Measurements from ENCODE around the gene PLEKHG7.
"Not testable (repeated sequence)": the region's sequence is repeated elsewhere in the genome, so short reads cannot be mapped to it uniquely, and the experiment has no call there.

Gene PLEKHG7

GRCh38 chr12:92702754-92703679 is at the start of gene PLEKHG7:
Gene PLEKHG7, plus strand, starts transcription at chr12:92702989. Its CDS starts 3,643 bp downstream, at chr12:92706632.
- no peak for TF ChIP-seq POLR2A (IDR thresholded peaks at IDR 0.05; ENCODE audit: low read depth, low read length)
- DNase-seq (ENCODE audit: insufficient read length, low spot score) = no peak
- no peak for FAIRE-seq

- not testable (repeated sequence) for DNase-seq (ENCODE audit: insufficient read length, low spot score); FAIRE-seq
These were observed 48.5 kb upstream of the PLEKHG7 start for GRCh38 chr12:92654256-92654655.

- no peak for TF ChIP-seq POLR2A (IDR thresholded peaks at IDR 0.05; ENCODE audit: low read depth, low read length)
- DNase-seq (ENCODE audit: insufficient read length, low spot score) (no peak), FAIRE-seq (no peak)
These were observed 47.9 kb upstream of the PLEKHG7 start for GRCh38 chr12:92654929-92655328.

- no peak for TF ChIP-seq POLR2A (IDR thresholded peaks at IDR 0.05; ENCODE audit: low read depth, low read length)
- FAIRE-seq (peak; percentile 15), DNase-seq (ENCODE audit: insufficient read length, low spot score) (no peak)
These were observed 45.9 kb upstream of the PLEKHG7 start for GRCh38 chr12:92656911-92657310.

GRCh38 chr12:92657770-92658169 is 45.0 kb upstream of the PLEKHG7 start:
- DNase-seq (ENCODE audit: insufficient read length, low spot score) (no peak), FAIRE-seq (no peak)
- no peak for TF ChIP-seq POLR2A (IDR thresholded peaks at IDR 0.05; ENCODE audit: low read depth, low read length)

GRCh38 chr12:92658611-92659010 is 44.2 kb upstream of the PLEKHG7 start:
- TF ChIP-seq POLR2A (IDR thresholded peaks at IDR 0.05; ENCODE audit: low read depth, low read length) = no peak
- no peak for FAIRE-seq
- no peak for DNase-seq (ENCODE audit: insufficient read length, low spot score)

GRCh38 chr12:92661269-92661668 is 41.5 kb upstream of the PLEKHG7 start:
- TF ChIP-seq POLR2A (IDR thresholded peaks at IDR 0.05; ENCODE audit: low read depth, low read length) = no peak
- FAIRE-seq (no peak), DNase-seq (ENCODE audit: insufficient read length, low spot score) (no peak)

- FAIRE-seq (no peak), DNase-seq (ENCODE audit: insufficient read length, low spot score) (no peak)
- TF ChIP-seq POLR2A (IDR thresholded peaks at IDR 0.05; ENCODE audit: low read depth, low read length) = no peak
These were observed 37.3 kb upstream of the PLEKHG7 start for GRCh38 chr12:92665496-92665895.

- FAIRE-seq = no peak
- no peak for DNase-seq (ENCODE audit: insufficient read length, low spot score)
- no peak for TF ChIP-seq POLR2A (IDR thresholded peaks at IDR 0.05; ENCODE audit: low read depth, low read length)
These were observed 34.0 kb upstream of the PLEKHG7 start for GRCh38 chr12:92668739-92669138.

GRCh38 chr12:92671524-92671923 is 31.3 kb upstream of the PLEKHG7 start:
- not testable (repeated sequence) for DNase-seq (ENCODE audit: insufficient read length, low spot score); FAIRE-seq

GRCh38 chr12:92673756-92674155 is 29.0 kb upstream of the PLEKHG7 start:
- no peak for DNase-seq (ENCODE audit: insufficient read length, low spot score)
- TF ChIP-seq POLR2A (IDR thresholded peaks at IDR 0.05; ENCODE audit: low read depth, low read length) = no peak
- FAIRE-seq = no peak

- TF ChIP-seq POLR2A (IDR thresholded peaks at IDR 0.05; ENCODE audit: low read depth, low read length) = no peak
- no peak for FAIRE-seq
- DNase-seq (ENCODE audit: insufficient read length, low spot score) = no peak
These were observed 28.3 kb upstream of the PLEKHG7 start for GRCh38 chr12:92674500-92674899.

GRCh38 chr12:92675092-92675865 is 27.5 kb upstream of the PLEKHG7 start:
- TF ChIP-seq POLR2A (IDR thresholded peaks at IDR 0.05; ENCODE audit: low read depth, low read length) = no peak
- DNase-seq (ENCODE audit: insufficient read length, low spot score) = no peak
- FAIRE-seq = no peak

GRCh38 chr12:92676710-92677109 is 26.1 kb upstream of the PLEKHG7 start:
- TF ChIP-seq POLR2A (IDR thresholded peaks at IDR 0.05; ENCODE audit: low read depth, low read length) = no peak
- FAIRE-seq (no peak), DNase-seq (ENCODE audit: insufficient read length, low spot score) (no peak)

GRCh38 chr12:92690601-92691000 is 12.2 kb upstream of the PLEKHG7 start:
- TF ChIP-seq POLR2A (IDR thresholded peaks at IDR 0.05; ENCODE audit: low read depth, low read length) = no peak
- DNase-seq (ENCODE audit: insufficient read length, low spot score) = no peak
- FAIRE-seq = no peak
